ENCODE measurements around the gene SLC1A2.

Gene SLC1A2

GRCh38 chr11:35419830-35420333 lies 524 bp upstream of the SLC1A2 start:
- H3K9ac ChIP-seq (ENCODE audit: low read length): no peak overlapping the region
- H3K4ac ChIP-seq (ENCODE audit: low read depth, low read length): no peak overlapping the region
- peak overlapping the region; percentile 41 for H3K4me3 ChIP-seq (ENCODE audit: low read depth, low read length)
- no peak overlapping the region for H2BK12ac ChIP-seq (ENCODE audit: low read length)
- no peak overlapping the region for H3K18ac ChIP-seq (ENCODE audit: low read length)
- H3K14ac ChIP-seq (ENCODE audit: low read length): no peak overlapping the region
- H4K91ac ChIP-seq (ENCODE audit: low read depth, low read length): no peak overlapping the region
- no peak overlapping the region for H4K8ac ChIP-seq (ENCODE audit: low read depth, low read length)
- peak overlapping the region; percentile 93 for H3K4me2 ChIP-seq (ENCODE audit: low read length)
- no peak overlapping the region for H2AFZ ChIP-seq (ENCODE audit: insufficient read depth, low read length, poor library complexity)
- no peaks in the 10 kb centered on the region for H3K36me3 ChIP-seq (ENCODE audit: control insufficient read depth in 1 of 2, insufficient read depth in 2 of 2, low read length in 2 of 2)
- H3K27me3 ChIP-seq (ENCODE audit: insufficient read depth, low read length): peaks cover 51% of the 10 kb centered on the region
- no peak overlapping the region for H2BK120ac ChIP-seq (ENCODE audit: insufficient read depth, low read length, poor library complexity)
- no peak overlapping the region for H3K27ac ChIP-seq (ENCODE audit: low read depth, low read length)
- H2BK5ac ChIP-seq (ENCODE audit: low read depth, low read length, poor library complexity): no peak overlapping the region
- H3K79me2 ChIP-seq (ENCODE audit: control insufficient read depth, insufficient read depth, low read length, poor library complexity): no peaks in the 10 kb centered on the region
- H3K4me1 ChIP-seq (ENCODE audit: control insufficient read depth in 1 of 2, insufficient read depth in 2 of 2, low read length in 2 of 2): peaks cover 13 to 15% of the 10 kb centered on the region in 2 experiments
- H3K9me3 ChIP-seq (ENCODE audit: insufficient read depth, low read depth, low read length): peaks cover 2% of the 10 kb centered on the region
- H4K12ac ChIP-seq (ENCODE audit: low read depth, low read length): no peak overlapping the region
- H3K79me1 ChIP-seq (ENCODE audit: low read length): no peaks in the 10 kb centered on the region
- no peak overlapping the region for H3K23ac ChIP-seq (ENCODE audit: low read length)
- no peak for DNase-seq
- WGBS (ENCODE audit: extremely low coverage, insufficient coverage, insufficient read length): no CpG with 5 or more reads among the region's 41 CpGs
- H2AK5ac ChIP-seq (ENCODE audit: low read length): no peak overlapping the region

- peak; percentile 9 to 33 for DNase-seq
- H2BK120ac ChIP-seq (ENCODE audit: insufficient read depth, low read length, poor library complexity): no peak overlapping the region
- no peak overlapping the region for H2BK5ac ChIP-seq (ENCODE audit: low read depth, low read length, poor library complexity)
Measured at GRCh38 chr11:35418282-35419183, 825 bp downstream of the SLC1A2 start.

GRCh38 chr11:35415487-35415886 lies 3.9 kb downstream of the SLC1A2 start:
- H3K4me2 ChIP-seq (ENCODE audit: low read length): no peak overlapping the region
- no peaks in the 10 kb centered on the region for H3K79me2 ChIP-seq (ENCODE audit: control insufficient read depth, insufficient read depth, low read length, poor library complexity)
- no peak overlapping the region for H3K9ac ChIP-seq (ENCODE audit: low read length)
- no peak overlapping the region for H2AK5ac ChIP-seq (ENCODE audit: low read length)
- no peak overlapping the region for H3K27ac ChIP-seq (ENCODE audit: low read depth, low read length)
- no peak for DNase-seq
- no peak overlapping the region for H3K4ac ChIP-seq (ENCODE audit: low read depth, low read length)
- peaks cover 41% of the 10 kb centered on the region for H3K27me3 ChIP-seq (ENCODE audit: insufficient read depth, low read length)
- no peak overlapping the region for H4K8ac ChIP-seq (ENCODE audit: low read depth, low read length)
- peaks cover 2% of the 10 kb centered on the region for H3K9me3 ChIP-seq (ENCODE audit: insufficient read depth, low read depth, low read length)
- H2BK120ac ChIP-seq (ENCODE audit: insufficient read depth, low read length, poor library complexity): no peak overlapping the region
- no peak overlapping the region for H4K12ac ChIP-seq (ENCODE audit: low read depth, low read length)
- H3K4me3 ChIP-seq (ENCODE audit: low read depth, low read length): no peak overlapping the region
- no peak overlapping the region for H3K18ac ChIP-seq (ENCODE audit: low read length)
- H2BK12ac ChIP-seq (ENCODE audit: low read length): no peak overlapping the region
- H2AFZ ChIP-seq (ENCODE audit: insufficient read depth, low read length, poor library complexity): no peak overlapping the region
- WGBS (ENCODE audit: extremely low coverage, insufficient coverage, insufficient read length): no CpG with 5 or more reads among the region's 2 CpGs
- no peak overlapping the region for H2BK5ac ChIP-seq (ENCODE audit: low read depth, low read length, poor library complexity)
- H3K23ac ChIP-seq (ENCODE audit: low read length): no peak overlapping the region
- peaks cover 13 to 15% of the 10 kb centered on the region in 2 experiments for H3K4me1 ChIP-seq (ENCODE audit: control insufficient read depth in 1 of 2, insufficient read depth in 2 of 2, low read length in 2 of 2)
- no peak overlapping the region for H4K91ac ChIP-seq (ENCODE audit: low read depth, low read length)
- H3K14ac ChIP-seq (ENCODE audit: low read length): no peak overlapping the region
- H3K79me1 ChIP-seq (ENCODE audit: low read length): no peaks in the 10 kb centered on the region
- no peaks in the 10 kb centered on the region for H3K36me3 ChIP-seq (ENCODE audit: control insufficient read depth in 1 of 2, insufficient read depth in 2 of 2, low read length in 2 of 2)

More at GRCh38 chr11:35418282-35419183, 825 bp downstream of the SLC1A2 start:
- Histone ChIP-seq H3K79me1 (ENCODE audit: low read length) (no peaks in the 10 kb centered on the region), H3K18ac (ENCODE audit: low read length) (no peak overlapping the region), H2BK12ac (ENCODE audit: low read length) (no peak overlapping the region), H3K4me2 (ENCODE audit: low read length) (peak overlapping the region; percentile 93), H3K36me3 (ENCODE audit: control insufficient read depth in 1 of 2, insufficient read depth in 2 of 2, low read length in 2 of 2) (no peaks in the 10 kb centered on the region), H3K79me2 (ENCODE audit: control insufficient read depth, insufficient read depth, low read length, poor library complexity) (no peaks in the 10 kb centered on the region), H3K4me3 (ENCODE audit: low read depth, low read length) (peak overlapping the region; percentile 65), H3K9me3 (ENCODE audit: insufficient read depth, low read depth, low read length) (peaks cover 2% of the 10 kb centered on the region), H4K8ac (ENCODE audit: low read depth, low read length) (no peak overlapping the region), H2AFZ (ENCODE audit: insufficient read depth, low read length, poor library complexity) (no peak overlapping the region), H3K4ac (ENCODE audit: low read depth, low read length) (no peak overlapping the region), H3K14ac (ENCODE audit: low read length) (no peak overlapping the region), H3K4me1 (ENCODE audit: control insufficient read depth in 1 of 2, insufficient read depth in 2 of 2, low read length in 2 of 2) (peaks cover 13 to 15% of the 10 kb centered on the region in 2 experiments), H3K23ac (ENCODE audit: low read length) (no peak overlapping the region), H3K9ac (ENCODE audit: low read length) (no peak overlapping the region), H2AK5ac (ENCODE audit: low read length) (no peak overlapping the region), H4K91ac (ENCODE audit: low read depth, low read length) (no peak overlapping the region), H4K12ac (ENCODE audit: low read depth, low read length) (no peak overlapping the region), H3K27ac (ENCODE audit: low read depth, low read length) (no peak overlapping the region), H3K27me3 (ENCODE audit: insufficient read depth, low read length) (peaks cover 54% of the 10 kb centered on the region)
- WGBS (ENCODE audit: extremely low coverage, insufficient coverage, insufficient read length): no CpG with 5 or more reads among the region's 69 CpGs

- Histone ChIP-seq H3K14ac (ENCODE audit: low read length) (no peak overlapping the region), H3K4me2 (ENCODE audit: low read length) (no peak overlapping the region), H3K4ac (ENCODE audit: low read depth, low read length) (no peak overlapping the region), H3K18ac (ENCODE audit: low read length) (no peak overlapping the region), H2BK12ac (ENCODE audit: low read length) (no peak overlapping the region), H2BK5ac (ENCODE audit: low read depth, low read length, poor library complexity) (no peak overlapping the region), H3K9me3 (ENCODE audit: insufficient read depth, low read depth, low read length) (peaks cover 2% of the 10 kb centered on the region), H3K79me2 (ENCODE audit: control insufficient read depth, insufficient read depth, low read length, poor library complexity) (no peaks in the 10 kb centered on the region), H4K8ac (ENCODE audit: low read depth, low read length) (no peak overlapping the region), H4K91ac (ENCODE audit: low read depth, low read length) (no peak overlapping the region), H3K27ac (ENCODE audit: low read depth, low read length) (no peak overlapping the region), H2BK120ac (ENCODE audit: insufficient read depth, low read length, poor library complexity) (no peak overlapping the region), H3K9ac (ENCODE audit: low read length) (no peak overlapping the region), H2AK5ac (ENCODE audit: low read length) (no peak overlapping the region), H3K36me3 (ENCODE audit: control insufficient read depth in 1 of 2, insufficient read depth in 2 of 2, low read length in 2 of 2) (no peaks in the 10 kb centered on the region), H3K79me1 (ENCODE audit: low read length) (no peaks in the 10 kb centered on the region), H3K4me3 (ENCODE audit: low read depth, low read length) (no peak overlapping the region), H3K23ac (ENCODE audit: low read length) (no peak overlapping the region), H3K27me3 (ENCODE audit: insufficient read depth, low read length) (peaks cover 34% of the 10 kb centered on the region), H4K12ac (ENCODE audit: low read depth, low read length) (no peak overlapping the region), H2AFZ (ENCODE audit: insufficient read depth, low read length, poor library complexity) (no peak overlapping the region), H3K4me1 (ENCODE audit: control insufficient read depth in 1 of 2, insufficient read depth in 2 of 2, low read length in 2 of 2) (peaks cover 9 to 13% of the 10 kb centered on the region in 2 experiments)
- WGBS (ENCODE audit: extremely low coverage, insufficient coverage, insufficient read length): no CpG with 5 or more reads among the region's 2 CpGs
- DNase-seq: no peak
Measured at GRCh38 chr11:35414776-35415175, 4.6 kb downstream of the SLC1A2 start.

Data from trophoblast cell (in vitro differentiated cells and primary cell).